Stromal cell of bone marrow (primary cell): Measurements from ENCODE around the gene CSPG4.
"Not testable (repeated sequence)": the region's sequence is repeated elsewhere in the genome, so short reads cannot be mapped to it uniquely, and the experiment has no call there.

ENCODE experiments used
- DNase-seq: peaks from one replicate; pipeline ENCODE4 v3.0.0-alpha.2; 2012; ENCODE audit warnings: low read depth

Gene CSPG4

GRCh38 chr15:75739791-75740190, 27.1 kb upstream of the CSPG4 start:
- DNase-seq, result no peak

DNA sequence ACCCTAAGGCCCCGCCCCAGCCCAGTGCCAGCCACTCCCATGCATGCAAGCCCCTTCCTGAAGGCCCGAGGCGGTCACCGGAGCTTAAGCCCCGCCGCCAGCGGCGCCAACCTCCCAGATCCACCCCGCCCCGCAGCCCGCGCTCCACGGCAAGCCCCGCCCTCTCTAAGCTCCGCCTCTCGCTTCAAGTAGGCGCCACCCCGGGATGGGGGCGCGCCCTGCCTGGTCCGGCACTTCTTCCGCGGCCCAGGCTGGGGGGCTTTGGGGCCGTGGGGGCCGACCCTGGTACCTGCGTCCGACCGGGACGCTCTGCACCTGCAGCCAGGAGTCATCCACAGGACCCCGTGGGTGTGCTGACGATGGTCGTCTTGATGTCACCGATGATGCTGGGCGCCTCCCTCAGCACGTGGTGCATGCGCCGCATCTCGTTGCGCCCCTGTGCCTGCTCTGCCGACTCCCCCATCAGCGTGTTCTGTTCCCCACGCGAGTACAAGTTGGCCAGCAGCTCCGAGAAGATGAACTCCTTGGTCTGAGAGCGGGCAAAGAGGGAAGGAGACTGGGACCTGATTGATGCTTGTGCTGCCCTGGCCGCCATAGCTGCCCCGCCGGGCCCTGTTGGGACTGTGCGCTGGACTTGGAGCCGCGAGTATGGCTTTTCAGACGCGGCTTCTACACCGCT, 26.1 kb upstream of the CSPG4 start:
- DNase-seq, result peak; percentile 80

GRCh38 chr15:75738014-75738646, 25.5 kb upstream of the CSPG4 start:
- no peak for DNase-seq

- not testable (repeated sequence) for DNase-seq
Observed at GRCh38 chr15:75737116-75738013, 24.7 kb upstream of the CSPG4 start.

- DNase-seq, result no peak
Observed at GRCh38 chr15:75736256-75736655, 23.6 kb upstream of the CSPG4 start.

DNA sequence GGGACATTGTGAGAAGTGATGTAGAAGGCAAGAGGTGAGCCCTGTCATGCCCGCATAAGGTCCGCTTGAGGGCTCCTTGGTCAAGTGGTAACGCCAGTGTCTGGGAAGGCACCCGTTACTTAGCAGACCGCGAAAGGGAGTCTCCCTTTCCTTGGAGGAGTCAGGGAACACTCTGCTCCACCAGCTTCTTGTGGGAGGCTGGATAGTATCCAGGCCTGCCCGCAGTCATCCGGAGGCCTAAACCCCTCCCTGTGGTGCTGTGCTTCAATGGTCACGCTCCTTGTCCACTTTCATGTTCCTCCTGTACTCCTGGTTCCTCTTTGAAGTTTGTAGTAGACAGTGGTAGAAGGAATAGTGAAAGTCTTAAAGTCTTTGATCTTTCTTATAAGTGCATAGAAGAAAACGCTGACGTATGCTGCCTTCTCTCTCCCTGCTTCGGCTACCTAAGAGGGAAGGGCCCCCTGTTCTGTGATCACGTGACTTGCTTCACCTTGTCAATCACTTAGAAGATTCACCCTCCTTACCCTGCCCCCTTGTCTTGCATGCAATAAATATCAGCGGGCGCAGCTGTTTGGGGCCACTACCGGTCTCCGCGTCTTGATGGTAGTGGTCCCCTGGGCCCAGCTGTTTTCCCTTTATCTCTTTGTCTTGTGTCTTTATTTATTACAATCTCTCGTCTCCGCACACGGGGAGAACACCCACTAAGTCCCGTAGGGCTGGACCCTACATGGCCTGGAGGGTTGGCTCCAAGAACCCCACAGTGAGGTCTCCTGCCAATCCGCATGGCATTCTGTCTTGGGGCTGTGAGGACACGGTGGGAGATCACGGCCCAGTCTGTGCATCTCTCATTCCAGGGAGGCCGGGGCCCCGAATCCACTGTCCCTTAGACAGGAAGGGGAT, 22.5 kb upstream of the CSPG4 start:
- DNase-seq, result not testable (repeated sequence)

- DNase-seq, result no peak
Observed at GRCh38 chr15:75733761-75734651, 21.4 kb upstream of the CSPG4 start.

GRCh38 chr15:75732809-75733451, 20.3 kb upstream of the CSPG4 start:
- peak; percentile 31 for DNase-seq

DNA sequence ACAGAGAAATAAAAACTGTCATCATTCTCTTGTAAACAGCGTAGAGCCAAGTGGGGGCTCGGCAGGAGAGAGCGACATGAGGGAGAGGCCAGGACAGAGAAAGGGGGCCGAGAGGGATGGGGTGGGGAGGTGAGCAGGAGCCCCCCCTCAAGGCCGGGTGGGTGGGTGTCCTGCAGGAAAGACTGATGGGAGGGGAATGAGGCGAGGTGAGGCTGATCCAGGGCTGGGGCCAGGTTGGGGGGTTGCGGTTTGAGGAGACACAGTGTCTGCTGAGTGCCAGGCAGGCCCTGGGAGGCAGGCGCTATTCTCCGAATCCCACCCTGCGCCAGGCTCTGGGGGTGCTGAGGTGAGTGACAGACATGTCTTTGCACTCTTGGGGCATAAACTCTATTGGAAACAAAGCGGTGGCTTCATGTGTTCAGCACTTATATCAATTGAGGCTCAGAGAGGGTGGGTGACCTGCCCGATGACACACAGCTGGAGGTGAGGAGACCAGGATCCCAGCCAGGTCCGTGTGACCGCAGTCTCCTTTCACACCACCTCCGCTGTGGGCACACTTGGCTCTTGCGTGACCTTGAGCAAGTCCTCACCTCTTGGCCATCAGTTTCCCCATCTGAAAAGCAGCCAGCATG, 19.6 kb upstream of the CSPG4 start:
- DNase-seq, result no peak

- no peak for DNase-seq
Observed at GRCh38 chr15:75731248-75732151, 18.9 kb upstream of the CSPG4 start.

GRCh38 chr15:75730376-75731247, 18.0 kb upstream of the CSPG4 start:
- DNase-seq, result not testable (repeated sequence)

GRCh38 chr15:75729326-75730069, 16.9 kb upstream of the CSPG4 start:
- no peak for DNase-seq

GRCh38 chr15:75727851-75728715, 15.4 kb upstream of the CSPG4 start:
- no peak for DNase-seq

- DNase-seq, result no peak
Observed at GRCh38 chr15:75727031-75727531, 14.4 kb upstream of the CSPG4 start.

- DNase-seq, result no peak
Observed at GRCh38 chr15:75725719-75726607, 13.3 kb upstream of the CSPG4 start.
